Calu3 (cell line): ENCODE data around the gene MYNN. TPM values are rescaled to one million over a fixed set of nuclear protein-coding genes. Genes with fewer than 3 reads are reported as not detected.

Experiments
- BruUV-seq: library from RNA; stranded (reverse); fragments of 400-500 nt; replicated peaks from 2 replicates; lab custom pipeline; 2021; lab: Mats Ljungman, UMichigan
- CTCF ChIA-PET: fragments of 300-600 bp; sonication (Branson Sonifier 250); formaldehyde crosslinking; loops from one replicate; lab custom pipeline; 2022; ENCODE audit warnings: antibody characterized with exemption; lab: Charles Lee
- DNase-seq: peaks from one replicate; pipeline ENCODE4 v3.0.0; 2022
- H3K27ac Mint-ChIP-seq: one replicate; pipeline ENCODE4 v1.8.0; 2022; ENCODE audit warnings: mixed read lengths; ENCODE audit not compliant: unreplicated experiment
- H3K27me3 Mint-ChIP-seq: one replicate; pipeline ENCODE4 v1.8.0; 2022; ENCODE audit warnings: mixed read lengths; ENCODE audit not compliant: unreplicated experiment
- H3K36me3 Mint-ChIP-seq: one replicate; pipeline ENCODE4 v1.8.0; 2022; ENCODE audit warnings: mild to moderate bottlenecking, moderate library complexity, mixed read lengths; ENCODE audit not compliant: insufficient read depth, unreplicated experiment
- H3K4me1 Mint-ChIP-seq: one replicate; pipeline ENCODE4 v1.8.0; 2022; ENCODE audit warnings: mild to moderate bottlenecking, low read depth, mixed read lengths; ENCODE audit not compliant: unreplicated experiment
- H3K4me3 Mint-ChIP-seq: one replicate; pipeline ENCODE4 v1.8.0; 2022; ENCODE audit warnings: mild to moderate bottlenecking, low read depth, moderate library complexity, mixed read lengths; ENCODE audit not compliant: unreplicated experiment
- H3K9me3 Mint-ChIP-seq: one replicate; pipeline ENCODE4 v1.8.0; 2022; ENCODE audit warnings: low read depth, mixed read lengths; ENCODE audit not compliant: unreplicated experiment
- intact Hi-C: fragments of 100-400 bp; cut with micrococcal nuclease; formaldehyde crosslinking; loops from one replicate; pipeline ENCODE4 v1.10.0; 2022; ENCODE audit not compliant: unreplicated experiment
- total RNA-seq: library from RNA; stranded (reverse); gene quantifications from 2 replicates; pipeline ENCODE4 v1.2.3, GENCODE V29; 2022
- TF ChIP-seq, protein P1 (sequence below): fragments of 200-600 bp; IDR thresholded peaks from one replicate; pipeline ENCODE4 v1.8.0; 2022; ENCODE audit warnings: antibody characterized with exemption; ENCODE audit not compliant: unreplicated experiment

Gene MYNN
- total RNA-seq, 1 experiment from 2014 or later: 19.9 TPM

DNA sequence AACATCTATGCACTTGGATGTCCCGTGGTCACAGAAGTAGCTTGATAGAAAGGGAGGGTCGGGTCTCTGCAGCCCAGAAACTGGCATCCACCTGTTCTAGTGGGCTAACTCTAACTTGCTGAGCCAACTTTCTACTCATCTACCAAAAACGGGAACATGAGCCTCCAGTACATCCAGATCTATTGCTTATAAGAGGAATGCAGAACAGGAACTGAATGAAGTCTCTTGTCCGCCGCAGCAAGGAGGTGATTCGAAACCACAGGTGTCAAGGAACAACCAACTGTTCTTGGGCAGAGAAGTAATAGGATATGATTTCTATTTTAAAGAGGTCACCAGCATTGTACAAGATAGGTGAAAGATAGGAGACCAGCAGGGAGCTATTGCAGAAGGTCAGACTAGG lies 26.3 kb upstream of the MYNN start:
- Mint-ChIP-seq H3K4me1 (peaks cover 12% of the 10 kb centered on the region), H3K27me3 (peaks cover 14% of the 10 kb centered on the region), H3K4me3 (no peak overlapping the region), H3K27ac (no peak overlapping the region), H3K36me3 (no peaks in the 10 kb centered on the region), H3K9me3 (no peaks in the 10 kb centered on the region)
- TF ChIP-seq, protein P1, sequence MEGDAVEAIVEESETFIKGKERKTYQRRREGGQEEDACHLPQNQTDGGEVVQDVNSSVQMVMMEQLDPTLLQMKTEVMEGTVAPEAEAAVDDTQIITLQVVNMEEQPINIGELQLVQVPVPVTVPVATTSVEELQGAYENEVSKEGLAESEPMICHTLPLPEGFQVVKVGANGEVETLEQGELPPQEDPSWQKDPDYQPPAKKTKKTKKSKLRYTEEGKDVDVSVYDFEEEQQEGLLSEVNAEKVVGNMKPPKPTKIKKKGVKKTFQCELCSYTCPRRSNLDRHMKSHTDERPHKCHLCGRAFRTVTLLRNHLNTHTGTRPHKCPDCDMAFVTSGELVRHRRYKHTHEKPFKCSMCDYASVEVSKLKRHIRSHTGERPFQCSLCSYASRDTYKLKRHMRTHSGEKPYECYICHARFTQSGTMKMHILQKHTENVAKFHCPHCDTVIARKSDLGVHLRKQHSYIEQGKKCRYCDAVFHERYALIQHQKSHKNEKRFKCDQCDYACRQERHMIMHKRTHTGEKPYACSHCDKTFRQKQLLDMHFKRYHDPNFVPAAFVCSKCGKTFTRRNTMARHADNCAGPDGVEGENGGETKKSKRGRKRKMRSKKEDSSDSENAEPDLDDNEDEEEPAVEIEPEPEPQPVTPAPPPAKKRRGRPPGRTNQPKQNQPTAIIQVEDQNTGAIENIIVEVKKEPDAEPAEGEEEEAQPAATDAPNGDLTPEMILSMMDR: no peak
- intact Hi-C loops: loop anchor here (10.0 kb wide), 3 partner anchors 472 to 1232 kb away; no protein-coding TSS in a partner anchor
- no TSS peak for BruUV-seq
- CTCF ChIA-PET: no interaction called here
- no peak for DNase-seq

DNA sequence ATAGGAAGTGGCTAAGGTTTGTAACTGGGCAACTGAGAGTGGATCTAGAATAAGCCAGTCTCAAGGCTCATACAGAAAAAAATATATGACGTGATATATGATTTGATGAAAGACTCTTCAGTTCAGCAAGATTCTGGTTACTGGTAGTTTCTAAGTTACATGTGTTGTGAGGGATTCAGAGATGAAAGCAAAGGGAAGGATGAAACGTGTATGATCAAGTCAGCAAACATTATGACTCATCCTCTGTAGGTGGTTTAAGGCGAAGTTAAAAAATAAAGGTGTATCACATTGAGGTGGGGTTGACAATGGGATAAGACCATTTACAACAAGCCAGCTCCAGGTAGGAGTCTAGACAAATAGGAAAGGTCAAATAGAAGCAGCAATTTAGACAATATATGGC lies 24.5 kb upstream of the MYNN start:
- intact Hi-C loops: loop anchor here (10.0 kb wide), 3 partner anchors 474 to 1234 kb away; no protein-coding TSS in a partner anchor
- CTCF ChIA-PET: no interaction called here
- DNase-seq: no peak
- no TSS peak for BruUV-seq
- Mint-ChIP-seq H3K27ac (no peak overlapping the region), H3K36me3 (no peaks in the 10 kb centered on the region), H3K9me3 (no peaks in the 10 kb centered on the region), H3K27me3 (peaks cover 14% of the 10 kb centered on the region), H3K4me3 (no peak overlapping the region), H3K4me1 (peaks cover 12% of the 10 kb centered on the region)
- TF ChIP-seq, protein P1: no peak

GRCh38 chr3:169750665-169751064 lies 22.5 kb upstream of the MYNN start:
- TF ChIP-seq, protein P1: no peak
- no peaks in the 10 kb centered on the region for H3K36me3 Mint-ChIP-seq
- BruUV-seq: no TSS peak
- peaks cover 14% of the 10 kb centered on the region for H3K27me3 Mint-ChIP-seq
- H3K4me1 Mint-ChIP-seq: peaks cover 24% of the 10 kb centered on the region
- H3K4me3 Mint-ChIP-seq: no peak overlapping the region
- intact Hi-C loops: no loop called here
- DNase-seq: no peak
- CTCF ChIA-PET: no interaction called here
- no peaks in the 10 kb centered on the region for H3K9me3 Mint-ChIP-seq
- H3K27ac Mint-ChIP-seq: no peak overlapping the region

- H3K9me3 Mint-ChIP-seq: peaks cover 5% of the 10 kb centered on the region
- H3K4me1 Mint-ChIP-seq: peaks cover 24% of the 10 kb centered on the region
- no peak for DNase-seq
- intact Hi-C loops: no loop called here
- H3K4me3 Mint-ChIP-seq: no peak overlapping the region
- CTCF ChIA-PET: no interaction called here
- no TSS peak for BruUV-seq
- H3K27ac Mint-ChIP-seq: no peak overlapping the region
- peaks cover 9% of the 10 kb centered on the region for H3K27me3 Mint-ChIP-seq
- no peaks in the 10 kb centered on the region for H3K36me3 Mint-ChIP-seq
- TF ChIP-seq, protein P1: no peak
Measured at GRCh38 chr3:169751875-169752274, 21.3 kb upstream of the MYNN start.
